Liver (tissue), 9 donors: ENCODE data around the gene FBXL13. TPM values are rescaled to one million over a fixed set of nuclear protein-coding genes. Genes with fewer than 3 reads are reported as not detected.

Experiments used
- DNase-seq: peaks from one replicate; pipeline ENCODE4 v3.0.0-alpha.2; 2017; ENCODE audit warnings: low spot score
- H3K27ac ChIP-seq, 2 donors: one replicate each; pipeline ENCODE4 v1.7.0; 2013; ENCODE audit warnings: inconsistent platforms in 2 of 2, low read length in 2 of 2, control low read depth in 1 of 2, low read depth in 1 of 2, mild to moderate bottlenecking in 1 of 2
- H3K27me3 ChIP-seq, 4 donors: one replicate each; pipeline versions ENCODE4 v1.6.1 to v1.7.0; 2013; ENCODE audit warnings: low read length in 3 of 4, inconsistent platforms in 1 of 4, mild to moderate bottlenecking in 1 of 4, moderate library complexity in 1 of 4; ENCODE audit not compliant: control insufficient read depth in 4 of 4, insufficient read depth in 4 of 4
- H3K36me3 ChIP-seq, 4 donors: one replicate each; pipeline versions ENCODE4 v1.6.1 to v1.7.0; 2013; ENCODE audit warnings: low read length in 3 of 4, mild to moderate bottlenecking in 3 of 4, low read depth in 1 of 4, moderate library complexity in 1 of 4; ENCODE audit not compliant: control insufficient read depth in 4 of 4, insufficient read depth in 3 of 4
- H3K4me1 ChIP-seq, 4 donors: one replicate each; pipeline versions ENCODE4 v1.6.1 to v1.7.0; 2013; ENCODE audit warnings: low read length in 3 of 4, mild to moderate bottlenecking in 3 of 4, moderate library complexity in 1 of 4; ENCODE audit not compliant: control insufficient read depth in 4 of 4, insufficient read depth in 4 of 4
- H3K4me3 ChIP-seq, 3 donors: one replicate each; pipeline versions ENCODE4 v1.6.1 to v1.7.0; 2013; ENCODE audit warnings: low read length in 3 of 3, control low read depth in 1 of 3, low read depth in 1 of 3, mild to moderate bottlenecking in 1 of 3
- H3K9ac ChIP-seq, 2 donors: one replicate each; pipeline ENCODE4 v1.7.0; 2013; ENCODE audit warnings: low read length in 2 of 2, mild to moderate bottlenecking in 2 of 2, moderate library complexity in 2 of 2, control low read depth in 1 of 2, low read depth in 1 of 2
- H3K9me3 ChIP-seq, 4 donors: one replicate each; pipeline versions ENCODE4 v1.6.1 to v1.7.0; 2013; ENCODE audit warnings: low read length in 3 of 4; ENCODE audit not compliant: control insufficient read depth in 4 of 4
- FOXA1 ChIP-seq: IDR thresholded peaks from 2 replicates; pipeline ENCODE4 v1.6.1; 2016; ENCODE audit warnings: antibody characterized with exemption
- FOXA2 ChIP-seq: IDR thresholded peaks from 2 replicates; pipeline ENCODE4 v1.6.1; 2016; ENCODE audit warnings: antibody characterized with exemption
- GABPA ChIP-seq, 2 donors: IDR thresholded peaks in 1 of 2; conservative IDR thresholded peaks in 1 of 2; 2 replicates each; pipeline ENCODE4 v1.6.1; 2016; ENCODE audit warnings: antibody characterized with exemption in 2 of 2, mild to moderate bottlenecking in 1 of 2, moderate library complexity in 1 of 2
- HNF4A ChIP-seq, 2 donors: conservative IDR thresholded peaks; 2 replicates each; pipeline ENCODE4 v1.6.1; 2016; ENCODE audit warnings: antibody characterized with exemption in 2 of 2, mild to moderate bottlenecking in 2 of 2
- HNF4G ChIP-seq: IDR thresholded peaks from 2 replicates; pipeline ENCODE4 v1.6.1; 2016; ENCODE audit warnings: antibody characterized with exemption
- JUND ChIP-seq, 2 donors: IDR thresholded peaks; 2 replicates each; pipeline ENCODE4 v1.6.1; 2016; ENCODE audit warnings: antibody characterized with exemption in 2 of 2
- MAX ChIP-seq: IDR thresholded peaks from 2 replicates; pipeline ENCODE4 v1.6.1; 2016; ENCODE audit warnings: antibody characterized with exemption
- NR2F2 ChIP-seq: IDR thresholded peaks from 2 replicates; pipeline ENCODE4 v1.6.1; 2016; ENCODE audit warnings: antibody characterized with exemption
- RAD21 ChIP-seq, 2 donors: IDR thresholded peaks; 2 replicates each; pipeline ENCODE4 v1.6.1; 2016; ENCODE audit warnings: antibody characterized with exemption in 2 of 2, mild to moderate bottlenecking in 2 of 2
- RXRA ChIP-seq, 2 donors: IDR thresholded peaks; 2 replicates each; pipeline ENCODE4 v1.6.1; 2017 to 2018; ENCODE audit warnings: antibody characterized with exemption in 2 of 2, mild to moderate bottlenecking in 1 of 2
- SP1 ChIP-seq: IDR thresholded peaks from 2 replicates; pipeline ENCODE4 v1.6.1; 2018; ENCODE audit warnings: antibody characterized with exemption, mild to moderate bottlenecking
- TAF1 ChIP-seq: conservative IDR thresholded peaks from 2 replicates; pipeline ENCODE4 v1.6.1; 2016; ENCODE audit warnings: antibody characterized with exemption, mild to moderate bottlenecking
- YY1 ChIP-seq: IDR thresholded peaks from 2 replicates; pipeline ENCODE4 v1.6.1; 2016; ENCODE audit warnings: antibody characterized with exemption, mild to moderate bottlenecking
- ZBTB33 ChIP-seq: IDR thresholded peaks from 2 replicates; pipeline ENCODE4 v1.6.1; 2016; ENCODE audit warnings: antibody characterized with exemption
- WGBS: extraction: QIAGEN DNeasy Blood & Tissue Kit; methylation state at CpG from one replicate; pipeline ENCODE4 v1.1.7; 2013; 5-methylcytosine and 5-hydroxymethylcytosine counted together
- polyA plus RNA-seq, 2 donors: library from polyadenylated mRNA; stranded (reverse) in 1 of 2; unstranded in 1 of 2; fragments of 200-250 nt in 1 of 2; fragments of >200 nt in 1 of 2; fragmentation: Nextera tagmentation in 1 of 2; extraction: Ambion mirVana in 1 of 2; gene quantifications; one replicate each; pipeline versions ENCODE4 v1.2.1 to v1.2.3, GENCODE V29; 2013 to 2015
- total RNA-seq, 2 donors: library from RNA; depleted of rRNA; stranded (reverse); fragments of >200 nt; gene quantifications; one replicate each; pipeline ENCODE4 v1.2.3, GENCODE V29; 2014
- TF ChIP-seq, protein P1 (sequence below): fragments of 150-350 bp; IDR thresholded peaks from 2 replicates; pipeline ENCODE4 v1.5.1; 2017; ENCODE audit warnings: improper control_type of control experiment, low read depth, low read length; ENCODE audit not compliant: missing input control
- donor health status: healthy.
- donor health status: healthy.
- donor health status: healthy.
- donor health status: healthy.
- donor health status: healthy.

The FBXL13 gene
- total and polyA plus RNA-seq, 4 donors, result 0.03 to 0.75 (median 0.70) TPM; not detected in 1

DNA sequence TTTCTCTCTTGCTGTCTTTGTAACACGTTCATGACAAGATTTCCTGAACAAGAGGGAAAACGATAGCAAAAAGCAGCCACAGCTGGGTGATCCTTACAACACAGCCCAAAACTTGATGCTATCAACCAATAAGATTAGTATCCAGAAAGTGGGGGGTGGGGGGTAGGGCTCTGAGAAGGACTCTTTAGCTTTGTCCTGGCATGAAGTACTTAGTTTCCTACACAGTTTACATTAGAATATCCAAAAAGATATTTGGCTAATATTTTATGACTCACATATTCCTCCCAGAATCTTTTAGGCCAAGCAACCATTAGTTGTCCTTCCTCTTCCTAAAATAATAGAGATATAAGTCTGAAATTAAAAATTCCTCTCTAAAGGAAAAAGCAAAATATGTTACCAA is 184.7 kb downstream of the FBXL13 start:
- H3K9me3 ChIP-seq, result no peaks in the 10 kb centered on the region
- H3K27ac ChIP-seq, result peak overlapping the region in 1 of 2 donors; percentile 16
- no peak overlapping the region for H3K9ac ChIP-seq
- 75% methylated on average over 2 of the region's 2 CpGs for WGBS
- no peak for DNase-seq
- H3K36me3 ChIP-seq, result no peaks in the 10 kb centered on the region
- H3K4me1 ChIP-seq, result no peaks in the 10 kb centered on the region
- no peak overlapping the region for H3K4me3 ChIP-seq
- no peaks in the 10 kb centered on the region for H3K27me3 ChIP-seq
- TF ChIP-seq JUND (IDR thresholded peaks at IDR 0.05) (no peak), RAD21 (IDR thresholded peaks at IDR 0.05) (no peak), GABPA (IDR thresholded peaks at IDR 0.05 in 1 of 2, conservative IDR thresholded peaks at IDR 0.05 in 1 of 2) (no peak), FOXA2 (no peak), SP1 (no peak), HNF4A (conservative IDR thresholded peaks at IDR 0.05) (no peak), FOXA1 (no peak), MAX (no peak), TAF1 (no peak), NR2F2 (no peak), RXRA (IDR thresholded peaks at IDR 0.05) (no peak)

DNA sequence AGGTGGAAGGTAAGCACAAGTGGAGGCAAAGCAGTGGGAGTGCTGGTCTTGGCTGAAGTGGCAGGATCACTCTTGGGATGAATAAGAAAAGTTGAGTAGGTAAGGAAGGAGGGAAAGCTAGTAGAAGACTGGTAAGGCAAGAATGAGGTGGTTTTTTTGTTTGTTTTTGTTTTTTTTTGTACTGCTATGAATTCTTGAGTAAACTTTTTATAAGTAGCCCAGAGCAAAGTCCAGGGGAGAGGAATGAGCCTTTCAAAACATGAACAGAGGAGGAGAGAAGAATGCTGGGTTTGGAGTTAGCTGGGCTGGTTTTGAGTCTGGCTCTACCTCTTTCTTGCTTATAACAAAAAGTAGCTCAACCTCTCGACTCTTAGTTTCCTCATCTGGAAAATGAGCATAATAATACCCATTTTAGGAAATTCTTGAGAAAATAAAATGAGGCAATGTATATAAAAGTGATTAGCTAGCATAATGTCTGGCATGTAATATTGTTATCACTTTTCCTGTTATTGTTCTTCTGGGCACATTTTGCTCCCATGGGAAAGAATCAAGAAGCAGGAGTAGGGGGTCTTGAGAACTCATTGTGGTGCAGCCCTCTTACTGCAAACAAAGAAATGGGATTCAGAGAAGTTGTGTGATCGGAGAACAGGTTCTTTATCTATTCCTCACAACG is 185.9 kb downstream of the FBXL13 start:
- Histone ChIP-seq H3K27ac (no peak overlapping the region), H3K4me1 (no peaks in the 10 kb centered on the region), H3K36me3 (no peaks in the 10 kb centered on the region), H3K9ac (no peak overlapping the region), H3K4me3 (no peak overlapping the region), H3K9me3 (no peaks in the 10 kb centered on the region), H3K27me3 (no peaks in the 10 kb centered on the region)
- no peak for TF ChIP-seq GABPA (IDR thresholded peaks at IDR 0.05 in 1 of 2, conservative IDR thresholded peaks at IDR 0.05 in 1 of 2)
- TF ChIP-seq ZBTB33, result no peak
- TF ChIP-seq, protein P1, sequence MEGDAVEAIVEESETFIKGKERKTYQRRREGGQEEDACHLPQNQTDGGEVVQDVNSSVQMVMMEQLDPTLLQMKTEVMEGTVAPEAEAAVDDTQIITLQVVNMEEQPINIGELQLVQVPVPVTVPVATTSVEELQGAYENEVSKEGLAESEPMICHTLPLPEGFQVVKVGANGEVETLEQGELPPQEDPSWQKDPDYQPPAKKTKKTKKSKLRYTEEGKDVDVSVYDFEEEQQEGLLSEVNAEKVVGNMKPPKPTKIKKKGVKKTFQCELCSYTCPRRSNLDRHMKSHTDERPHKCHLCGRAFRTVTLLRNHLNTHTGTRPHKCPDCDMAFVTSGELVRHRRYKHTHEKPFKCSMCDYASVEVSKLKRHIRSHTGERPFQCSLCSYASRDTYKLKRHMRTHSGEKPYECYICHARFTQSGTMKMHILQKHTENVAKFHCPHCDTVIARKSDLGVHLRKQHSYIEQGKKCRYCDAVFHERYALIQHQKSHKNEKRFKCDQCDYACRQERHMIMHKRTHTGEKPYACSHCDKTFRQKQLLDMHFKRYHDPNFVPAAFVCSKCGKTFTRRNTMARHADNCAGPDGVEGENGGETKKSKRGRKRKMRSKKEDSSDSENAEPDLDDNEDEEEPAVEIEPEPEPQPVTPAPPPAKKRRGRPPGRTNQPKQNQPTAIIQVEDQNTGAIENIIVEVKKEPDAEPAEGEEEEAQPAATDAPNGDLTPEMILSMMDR, result no peak
- TF ChIP-seq SP1, result no peak
- TF ChIP-seq TAF1, result no peak
- TF ChIP-seq YY1, result no peak
- no peak for TF ChIP-seq HNF4G
- TF ChIP-seq RAD21 (IDR thresholded peaks at IDR 0.05), result no peak
- no peak for TF ChIP-seq RXRA (IDR thresholded peaks at IDR 0.05)
- TF ChIP-seq FOXA1, result no peak
- no peak for TF ChIP-seq NR2F2
- TF ChIP-seq JUND (IDR thresholded peaks at IDR 0.05), result no peak
- no peak for TF ChIP-seq FOXA2
- no peak for TF ChIP-seq HNF4A (conservative IDR thresholded peaks at IDR 0.05)
- WGBS, result 88% methylated on average over 3 of the region's 3 CpGs
- DNase-seq, result no peak
